Hepatocyte (in vitro differentiated cells): ENCODE measurements around the gene EEF1AKMT2.

ENCODE experiments used
- CTCF ChIP-seq: fragments of 200-600 bp; sonication (generic); IDR thresholded peaks from 2 replicates; pipeline ENCODE4 v1.5.1; 2016; ENCODE audit warnings: antibody characterized with exemption, mild to moderate bottlenecking; ENCODE audit not compliant: poor library complexity
- EZH2 ChIP-seq: fragments of 200-600 bp; sonication (generic); IDR thresholded peaks from 2 replicates; pipeline ENCODE4 v1.6.1; 2016; ENCODE audit warnings: antibody characterized with exemption, mild to moderate bottlenecking, borderline replicate concordance
- EZH2phosphoT487 ChIP-seq: fragments of 200-600 bp; sonication (generic); IDR thresholded peaks from one replicate; pipeline ENCODE4 v1.6.1; 2018; ENCODE audit warnings: antibody characterized with exemption, mild to moderate bottlenecking, low read depth, moderate library complexity; ENCODE audit not compliant: unreplicated experiment, severe bottlenecking

- TF ChIP-seq CTCF (no peak), EZH2 (no peak), EZH2phosphoT487 (no peak)
Measured at GRCh38 chr10:124738441-124738840, 53.2 kb downstream of the EEF1AKMT2 start.
